Caco-2 (cell line): ENCODE results near the gene ADAMTSL2. TPM values are rescaled to one million over a fixed set of nuclear protein-coding genes. Genes with fewer than 3 reads are reported as not detected.

Experiments
- BruUV-seq: library from RNA; stranded (reverse); fragments of 400-500 nt; replicated peaks from 2 replicates; lab custom pipeline; 2021; lab: Mats Ljungman, UMichigan
- CTCF ChIA-PET: fragments of 300-600 bp; sonication (Branson Sonifier 250); formaldehyde crosslinking; loops from one replicate; lab custom pipeline; 2022; ENCODE audit warnings: antibody characterized with exemption; lab: Charles Lee
- POLR2A ChIA-PET: fragments of 300-600 bp; sonication (Branson Sonifier 250); formaldehyde crosslinking; loops from one replicate; lab custom pipeline; 2022; ENCODE audit warnings: antibody characterized with exemption; lab: Charles Lee
- DNase-seq, 2 experiments: peaks; one replicate each; pipeline versions ENCODE4 v3.0.0 to v3.0.0-alpha.2; 2020 to 2022
- H3K27me3 ChIP-seq: replicated peaks from 2 replicates; pipeline ENCODE4 v1.6.0; 2011; ENCODE audit warnings: low read length; ENCODE audit not compliant: control insufficient read depth, insufficient read depth
- H3K36me3 ChIP-seq: 2 replicates; pipeline ENCODE4 v1.5.1; 2011; ENCODE audit warnings: low read length; ENCODE audit not compliant: control insufficient read depth, insufficient read depth
- H3K4me1 ChIP-seq: fragments of 250-450 bp; sonication (Bioruptor Pico); 2 replicates; pipeline ENCODE4 v1.5.1; 2020; ENCODE audit warnings: mild to moderate bottlenecking
- H3K4me3 ChIP-seq: 2 replicates; pipeline ENCODE4 v1.5.1; 2011; ENCODE audit warnings: low read depth, mild to moderate bottlenecking, control low read depth, low read length
- H3K9me3 ChIP-seq: fragments of 250-450 bp; sonication (Bioruptor Pico); 2 replicates; pipeline ENCODE4 v1.5.1; 2020; ENCODE audit warnings: mild to moderate bottlenecking, moderate library complexity
- H3K27ac Mint-ChIP-seq: one replicate; pipeline ENCODE4 v1.8.0; 2022; ENCODE audit warnings: mixed read lengths; ENCODE audit not compliant: unreplicated experiment
- H3K27me3 Mint-ChIP-seq: one replicate; pipeline ENCODE4 v1.8.0; 2022; ENCODE audit warnings: mixed read lengths; ENCODE audit not compliant: insufficient read depth, unreplicated experiment
- H3K36me3 Mint-ChIP-seq: one replicate; pipeline ENCODE4 v1.8.0; 2022; ENCODE audit warnings: mild to moderate bottlenecking, mixed read lengths; ENCODE audit not compliant: insufficient read depth, unreplicated experiment
- H3K4me1 Mint-ChIP-seq: one replicate; pipeline ENCODE4 v1.8.0; 2022; ENCODE audit warnings: low read depth, mixed read lengths; ENCODE audit not compliant: unreplicated experiment
- H3K4me3 Mint-ChIP-seq: one replicate; pipeline ENCODE4 v1.8.0; 2022; ENCODE audit warnings: mild to moderate bottlenecking, moderate library complexity, mixed read lengths; ENCODE audit not compliant: unreplicated experiment
- H3K9me3 Mint-ChIP-seq: one replicate; pipeline ENCODE4 v1.8.0; 2022; ENCODE audit warnings: mixed read lengths; ENCODE audit not compliant: unreplicated experiment
- CTCF ChIP-seq, 2 experiments: fragments of 200-600 bp in 1 of 2; IDR thresholded peaks; 1 replicate in 1 of 2; 2 replicates in 1 of 2; pipeline versions ENCODE4 v1.5.1 to v1.8.0; 2011 to 2022; ENCODE audit warnings: antibody characterized with exemption in 1 of 2, control low read depth in 1 of 2, inconsistent platforms in 1 of 2, low read depth in 1 of 2, low read length in 1 of 2, mild to moderate bottlenecking in 1 of 2, moderate library complexity in 1 of 2; ENCODE audit not compliant: insufficient read depth in 1 of 2, severe bottlenecking in 1 of 2, unreplicated experiment in 1 of 2
- intact Hi-C: fragments of 100-400 bp; cut with micrococcal nuclease; formaldehyde crosslinking; loops from one replicate; pipeline ENCODE4 v1.10.0; 2022; ENCODE audit not compliant: unreplicated experiment
- total RNA-seq: library from RNA; stranded (reverse); gene quantifications from 2 replicates; pipeline ENCODE4 v1.2.3, GENCODE V29; 2022

Gene ADAMTSL2
- total RNA-seq, 1 experiment from 2014 or later, result 0.68 TPM

DNA sequence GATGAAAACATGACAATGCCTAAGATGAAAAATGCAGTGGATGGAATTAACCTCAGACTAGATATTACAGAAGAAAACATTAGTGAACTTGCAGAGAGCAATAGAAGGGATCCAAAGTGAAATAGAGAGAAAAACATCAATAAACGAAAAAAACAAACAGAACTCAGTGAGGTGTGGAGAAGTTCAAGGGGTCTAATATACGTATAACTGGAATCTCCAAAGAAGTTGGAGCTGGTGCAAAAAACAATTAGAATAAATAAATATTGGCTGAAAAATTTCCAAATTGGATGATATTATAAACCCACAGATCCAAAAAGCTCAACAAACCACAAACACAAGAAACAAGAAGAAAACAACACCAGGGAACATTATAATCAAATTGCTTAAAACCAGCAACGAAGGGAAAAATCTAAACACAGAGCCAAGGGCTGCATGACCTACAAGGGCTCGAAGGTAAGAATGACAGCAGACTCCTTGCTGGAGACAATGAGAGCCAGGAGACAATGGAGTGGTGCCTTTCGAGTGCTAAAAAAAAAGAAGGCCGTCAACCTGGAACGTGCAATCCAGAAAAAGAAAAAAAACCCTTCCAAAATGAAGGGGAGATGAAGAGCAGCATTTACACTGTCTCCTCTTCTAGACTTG lies 62.9 kb downstream of the ADAMTSL2 start:
- H3K9me3 Mint-ChIP-seq, result peaks cover 14% of the 10 kb centered on the region
- Histone ChIP-seq H3K27me3 (no peaks in the 10 kb centered on the region), H3K9me3 (peaks cover 14% of the 10 kb centered on the region), H3K36me3 (no peaks in the 10 kb centered on the region), H3K4me3 (no peak overlapping the region), H3K4me1 (no peaks in the 10 kb centered on the region)
- BruUV-seq, result no TSS peak
- no peaks in the 10 kb centered on the region for H3K36me3 Mint-ChIP-seq
- CTCF ChIA-PET, result no interaction called here
- no peak for TF ChIP-seq CTCF (IDR thresholded peaks at IDR 0.05; ENCODE audit: insufficient read depth in 1 of 2, low read depth in 1 of 2, low read length in 1 of 2, severe bottlenecking in 1 of 2, unreplicated experiment in 1 of 2)
- H3K27ac Mint-ChIP-seq, result no peak overlapping the region
- intact Hi-C loops, result no loop called here
- H3K27me3 Mint-ChIP-seq, result peaks cover 4% of the 10 kb centered on the region
- no peak for DNase-seq
- no peaks in the 10 kb centered on the region for H3K4me1 Mint-ChIP-seq
- POLR2A ChIA-PET, result no interaction called here
- no peak overlapping the region for H3K4me3 Mint-ChIP-seq

DNA sequence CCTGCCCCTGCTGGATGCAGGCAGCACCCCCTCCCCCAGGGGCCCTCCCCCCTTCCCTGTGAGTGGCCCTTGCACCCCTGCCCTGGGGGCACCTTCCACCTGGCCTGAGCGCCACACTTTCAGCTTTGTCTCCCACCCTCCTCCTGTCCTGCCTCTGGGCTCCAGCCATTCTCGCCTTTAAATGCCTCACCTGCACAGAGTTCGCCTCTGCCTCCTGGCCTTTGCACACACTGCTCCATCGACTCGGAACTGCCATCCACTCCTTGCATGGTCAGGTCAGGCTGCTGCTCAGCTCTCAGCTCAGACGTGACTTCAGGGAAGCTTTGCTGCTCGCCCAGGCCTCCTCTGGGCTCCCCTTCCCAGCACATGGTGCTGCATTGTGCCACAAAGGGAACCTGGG lies 64.5 kb downstream of the ADAMTSL2 start:
- H3K36me3 ChIP-seq, result no peaks in the 10 kb centered on the region
- H3K4me3 ChIP-seq, result no peak overlapping the region
- Mint-ChIP-seq H3K4me3 (no peak overlapping the region), H3K27me3 (peaks cover 4% of the 10 kb centered on the region), H3K4me1 (no peaks in the 10 kb centered on the region), H3K9me3 (peaks cover 14% of the 10 kb centered on the region), H3K27ac (no peak overlapping the region), H3K36me3 (no peaks in the 10 kb centered on the region)
- intact Hi-C loops, result no loop called here
- POLR2A ChIA-PET, result no interaction called here
- CTCF ChIA-PET, result no interaction called here
- DNase-seq, result no peak
- TF ChIP-seq CTCF (IDR thresholded peaks at IDR 0.05; ENCODE audit: insufficient read depth in 1 of 2, low read depth in 1 of 2, low read length in 1 of 2, severe bottlenecking in 1 of 2, unreplicated experiment in 1 of 2), result no peak
- H3K4me1 ChIP-seq, result no peaks in the 10 kb centered on the region
- BruUV-seq, result no TSS peak
- H3K27me3 ChIP-seq, result no peaks in the 10 kb centered on the region
- peaks cover 14% of the 10 kb centered on the region for H3K9me3 ChIP-seq

- Mint-ChIP-seq H3K36me3 (no peaks in the 10 kb centered on the region), H3K27me3 (peaks cover 5% of the 10 kb centered on the region), H3K4me1 (no peaks in the 10 kb centered on the region), H3K4me3 (no peak overlapping the region), H3K9me3 (peaks cover 14% of the 10 kb centered on the region), H3K27ac (no peak overlapping the region)
- intact Hi-C loops, result no loop called here
- Histone ChIP-seq H3K4me3 (no peak overlapping the region), H3K9me3 (peaks cover 14% of the 10 kb centered on the region), H3K36me3 (no peaks in the 10 kb centered on the region), H3K27me3 (no peaks in the 10 kb centered on the region), H3K4me1 (no peaks in the 10 kb centered on the region)
- ChIA-PET POLR2A (no interaction called here), CTCF (no interaction called here)
- TF ChIP-seq CTCF (IDR thresholded peaks at IDR 0.05; ENCODE audit: insufficient read depth in 1 of 2, low read depth in 1 of 2, low read length in 1 of 2, severe bottlenecking in 1 of 2, unreplicated experiment in 1 of 2), result no peak
- no peak for DNase-seq
- BruUV-seq, result no TSS peak
Measured at GRCh38 chr9:133599470-133600173, 65.1 kb downstream of the ADAMTSL2 start.
